Vagina (tissue), 2 donors: Measurements from ENCODE around the gene PFAS. TPM values are rescaled to one million over a fixed set of nuclear protein-coding genes. Genes with fewer than 3 reads are reported as not detected.

Experiments
- DNase-seq, 2 donors: peaks; one replicate each; pipeline ENCODE4 v3.0.0-alpha.2; 2017; ENCODE audit errors: extremely low spot score in 2 of 2
- H3K27ac ChIP-seq: fragments of 200-600 bp; sonication (generic); one replicate; pipeline ENCODE4 v1.5.1; 2019
- H3K27me3 ChIP-seq: fragments of 200-600 bp; sonication (generic); one replicate; pipeline ENCODE4 v1.5.1; 2019
- H3K36me3 ChIP-seq, 2 donors: fragments of 200-600 bp; sonication (generic); one replicate each; pipeline ENCODE4 v1.5.1; 2017 to 2019
- H3K4me1 ChIP-seq: fragments of 200-600 bp; sonication (generic); one replicate; pipeline ENCODE4 v1.5.1; 2019
- H3K4me3 ChIP-seq, 2 donors: fragments of 200-600 bp; sonication (generic); 1 replicate in 1 of 2; 2 replicates in 1 of 2; pipeline ENCODE4 v1.5.1; 2016 to 2019
- H3K9me3 ChIP-seq: fragments of 200-600 bp; sonication (generic); one replicate; pipeline ENCODE4 v1.5.1; 2019
- POLR2A ChIP-seq, 2 donors: fragments of 450-650 bp; IDR thresholded peaks; one replicate each; pipeline ENCODE4 v1.6.1; 2017; ENCODE audit warnings: antibody characterized with exemption in 2 of 2, mild to moderate bottlenecking in 2 of 2, moderate library complexity in 2 of 2
- POLR2AphosphoS5 ChIP-seq, 2 donors: sonication (generic); formaldehyde crosslinking; IDR thresholded peaks; one replicate each; pipeline ENCODE4 v1.9.0; 2017; ENCODE audit warnings: antibody characterized with exemption in 2 of 2, mild to moderate bottlenecking in 2 of 2, low read depth in 1 of 2; ENCODE audit not compliant: insufficient read depth in 1 of 2
- intact Hi-C: fragments of 100-400 bp; cut with DNase I; formaldehyde crosslinking; loops from one replicate; pipeline ENCODE4 v1.15.1; 2023
- total RNA-seq: library from RNA; depleted of rRNA; stranded (reverse); fragments of >200 nt; gene quantifications from one replicate; pipeline ENCODE4 v1.2.3, GENCODE V29; 2016
- TF ChIP-seq, protein P1 (sequence below), 3 experiments: fragments of 450-650 bp in 2 of 3; fragments of 200-600 bp in 1 of 3; sonication (generic) in 1 of 3; IDR thresholded peaks; one replicate each; pipeline ENCODE4 v1.5.1; 2017 to 2019; ENCODE audit warnings: antibody characterized with exemption in 3 of 3, mild to moderate bottlenecking in 2 of 3, moderate library complexity in 2 of 3

The PFAS gene
- total RNA-seq, 1 donor from 2014 or later: 36.3 TPM

DNA sequence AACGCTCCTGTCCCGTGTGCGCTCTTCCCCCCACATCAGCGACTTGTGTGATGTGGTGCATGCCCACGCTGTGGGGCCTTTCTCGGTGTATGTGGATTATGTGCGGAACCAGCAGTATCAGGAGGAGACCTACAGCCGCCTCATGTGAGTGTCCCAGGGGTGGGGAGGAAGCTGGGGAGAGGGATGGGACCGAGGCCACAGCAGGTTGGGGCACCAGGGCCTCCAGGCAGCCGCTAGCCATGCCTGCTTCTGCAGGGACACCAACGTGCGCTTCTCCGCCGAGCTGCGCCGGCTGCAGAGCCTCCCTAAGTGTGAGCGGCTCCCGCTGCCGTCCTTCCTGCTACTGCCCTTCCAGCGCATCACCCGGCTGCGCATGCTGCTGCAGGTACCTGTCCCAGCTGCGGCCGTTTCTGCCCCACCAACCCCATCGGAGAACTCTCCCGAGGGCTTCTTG, 66.7 kb downstream of the PFAS start:
- TF ChIP-seq, protein P1, sequence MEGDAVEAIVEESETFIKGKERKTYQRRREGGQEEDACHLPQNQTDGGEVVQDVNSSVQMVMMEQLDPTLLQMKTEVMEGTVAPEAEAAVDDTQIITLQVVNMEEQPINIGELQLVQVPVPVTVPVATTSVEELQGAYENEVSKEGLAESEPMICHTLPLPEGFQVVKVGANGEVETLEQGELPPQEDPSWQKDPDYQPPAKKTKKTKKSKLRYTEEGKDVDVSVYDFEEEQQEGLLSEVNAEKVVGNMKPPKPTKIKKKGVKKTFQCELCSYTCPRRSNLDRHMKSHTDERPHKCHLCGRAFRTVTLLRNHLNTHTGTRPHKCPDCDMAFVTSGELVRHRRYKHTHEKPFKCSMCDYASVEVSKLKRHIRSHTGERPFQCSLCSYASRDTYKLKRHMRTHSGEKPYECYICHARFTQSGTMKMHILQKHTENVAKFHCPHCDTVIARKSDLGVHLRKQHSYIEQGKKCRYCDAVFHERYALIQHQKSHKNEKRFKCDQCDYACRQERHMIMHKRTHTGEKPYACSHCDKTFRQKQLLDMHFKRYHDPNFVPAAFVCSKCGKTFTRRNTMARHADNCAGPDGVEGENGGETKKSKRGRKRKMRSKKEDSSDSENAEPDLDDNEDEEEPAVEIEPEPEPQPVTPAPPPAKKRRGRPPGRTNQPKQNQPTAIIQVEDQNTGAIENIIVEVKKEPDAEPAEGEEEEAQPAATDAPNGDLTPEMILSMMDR (IDR thresholded peaks at IDR 0.05): no peak
- TF ChIP-seq POLR2AphosphoS5 (IDR thresholded peaks at IDR 0.05; ENCODE audit: insufficient read depth in 1 of 2, low read depth in 1 of 2) (no peak), POLR2A (IDR thresholded peaks at IDR 0.05) (no peak)
- Histone ChIP-seq H3K36me3 (no peaks in the 10 kb centered on the region), H3K27ac (no peak overlapping the region), H3K4me3 (no peak overlapping the region), H3K9me3 (no peaks in the 10 kb centered on the region), H3K27me3 (peaks cover 5% of the 10 kb centered on the region), H3K4me1 (peaks cover 13% of the 10 kb centered on the region)
- DNase-seq: no peak
- intact Hi-C loops: no loop called here

DNA sequence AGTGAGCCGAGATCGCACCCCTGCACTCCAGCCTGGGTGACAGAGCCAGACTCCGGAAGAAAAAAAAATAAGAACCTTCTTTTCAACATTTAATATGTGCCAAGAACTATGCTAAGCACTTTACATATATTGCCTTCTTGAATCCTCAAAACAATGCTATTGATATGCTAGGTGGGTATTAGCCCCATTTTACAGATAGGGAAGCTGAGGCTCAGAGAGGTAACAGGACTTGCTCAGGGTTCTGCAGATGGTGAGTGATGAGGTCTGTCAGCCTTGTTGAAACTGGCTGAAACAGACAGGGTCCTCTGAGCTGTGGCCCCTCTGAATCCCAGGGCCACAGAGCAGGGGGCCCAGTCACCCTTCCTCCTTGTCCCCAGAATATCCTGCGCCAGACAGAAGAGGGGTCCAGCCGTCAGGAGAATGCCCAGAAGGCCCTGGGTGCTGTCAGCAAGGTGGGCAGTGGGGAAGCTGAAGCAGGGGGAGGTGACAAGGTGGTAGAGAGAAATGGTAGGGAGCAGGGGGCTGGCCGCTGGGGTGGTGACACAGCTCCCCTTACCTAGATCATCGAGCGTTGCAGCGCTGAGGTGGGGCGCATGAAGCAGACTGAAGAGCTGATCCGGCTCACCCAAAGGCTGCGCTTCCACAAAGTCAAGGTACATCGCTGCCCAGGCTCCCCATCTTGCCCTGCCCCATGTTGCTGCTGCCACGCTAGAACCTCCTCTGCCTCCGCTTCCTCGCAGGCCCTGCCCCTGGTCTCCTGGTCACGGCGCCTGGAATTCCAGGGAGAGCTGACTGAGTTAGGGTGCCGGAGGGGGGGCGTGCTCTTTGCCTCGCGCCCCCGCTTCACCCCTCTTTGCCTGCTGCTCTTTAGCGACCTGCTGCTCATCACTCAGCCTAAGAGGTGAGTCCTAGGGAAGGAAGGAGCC, 69.2 kb downstream of the PFAS start:
- Histone ChIP-seq H3K4me1 (peaks cover 13% of the 10 kb centered on the region), H3K27me3 (peaks cover 5% of the 10 kb centered on the region), H3K27ac (no peak overlapping the region), H3K9me3 (no peaks in the 10 kb centered on the region), H3K36me3 (no peaks in the 10 kb centered on the region), H3K4me3 (no peak overlapping the region)
- intact Hi-C loops: no loop called here
- DNase-seq: no peak
- TF ChIP-seq POLR2AphosphoS5 (IDR thresholded peaks at IDR 0.05; ENCODE audit: insufficient read depth in 1 of 2, low read depth in 1 of 2) (no peak), POLR2A (IDR thresholded peaks at IDR 0.05) (no peak)
- TF ChIP-seq, protein P1 (IDR thresholded peaks at IDR 0.05): no peak

Other genes starting within 250 kb of the PFAS start
- not detected for gene GUCY2D, start 246.7 kb upstream of the PFAS start, total RNA-seq
- 28.7 TPM for gene ALOX15B, start 210.2 kb upstream of the PFAS start, total RNA-seq
- 15.0 TPM for gene ALOX12B, start 161.6 kb upstream of the PFAS start, total RNA-seq
- gene ALOXE3, start 130.8 kb upstream of the PFAS start, total RNA-seq: 1.5 TPM
- gene HES7, start 125.2 kb upstream of the PFAS start, total RNA-seq: not detected
- 215 TPM for gene PER1, start 96.9 kb upstream of the PFAS start, total RNA-seq
- gene VAMP2, start 86.3 kb upstream of the PFAS start, total RNA-seq: 35.6 TPM
- gene TMEM107, start 72.9 kb upstream of the PFAS start, total RNA-seq: 20.6 TPM
- 9.6 TPM for gene BORCS6, start 59.1 kb upstream of the PFAS start, total RNA-seq
- not detected for gene AURKB, start 38.7 kb upstream of the PFAS start, total RNA-seq
- 33.9 TPM for gene CTC1, start 1.2 kb upstream of the PFAS start, total RNA-seq
- 19.4 TPM for gene RANGRF, start 39.4 kb downstream of the PFAS start, total RNA-seq
- 8.3 TPM for gene SLC25A35, start 46.1 kb downstream of the PFAS start, total RNA-seq
- 17.2 TPM for gene ARHGEF15, start 61.0 kb downstream of the PFAS start, total RNA-seq
- not detected for gene ODF4, start 90.6 kb downstream of the PFAS start, total RNA-seq
- gene RPL26, start 133.9 kb downstream of the PFAS start, total RNA-seq: 3,493 TPM
- gene RNF222, start 148.5 kb downstream of the PFAS start, total RNA-seq: 2.5 TPM
- gene NDEL1, start 186.6 kb downstream of the PFAS start, total RNA-seq: 66.5 TPM